GM20000 (cell line): ENCODE measurements around the gene AFF3.

ENCODE experiments used
- DNase-seq: peaks from one replicate; pipeline ENCODE4 v3.0.0; 2012; ENCODE audit warnings: low spot score
- CTCF ChIP-seq: IDR thresholded peaks from 2 replicates; pipeline ENCODE4 v1.5.1; 2012; ENCODE audit warnings: mild to moderate bottlenecking, control low read depth; ENCODE audit errors: extremely low read depth, missing control alignments

The AFF3 gene

GRCh38 chr2:100051253-100051652 lies 91.1 kb downstream of the AFF3 start:
- no peak for TF ChIP-seq CTCF
- DNase-seq = no peak

- TF ChIP-seq CTCF = no peak
- DNase-seq = no peak
Observed at GRCh38 chr2:100050685-100051084, 91.7 kb downstream of the AFF3 start.

- no peak for TF ChIP-seq CTCF
- no peak for DNase-seq
Observed at GRCh38 chr2:100046961-100047947, 95.1 kb downstream of the AFF3 start.

GRCh38 chr2:100045000-100045399 lies 97.4 kb downstream of the AFF3 start:
- no peak for TF ChIP-seq CTCF
- no peak for DNase-seq

- DNase-seq = no peak
- no peak for TF ChIP-seq CTCF
Observed at GRCh38 chr2:100043891-100044255, 98.5 kb downstream of the AFF3 start.

GRCh38 chr2:100043081-100043890 lies 99.1 kb downstream of the AFF3 start:
- TF ChIP-seq CTCF = no peak
- no peak for DNase-seq

GRCh38 chr2:100042562-100042961 lies 99.8 kb downstream of the AFF3 start:
- DNase-seq = no peak
- no peak for TF ChIP-seq CTCF
